GM12878 (cell line): ENCODE results near the gene RAPGEF1. TPM values are rescaled to one million over a fixed set of nuclear protein-coding genes. Genes with fewer than 3 reads are reported as not detected.

ENCODE experiments used
- ATAC-seq: fragments of 200-7000 bp; cut with Tn5 transposase; 3 replicates; pipeline ENCODE4 v1.9.1; 2020; ENCODE audit warnings: mild to moderate bottlenecking, moderate library complexity
- BruUV-seq: library from RNA; stranded (reverse); fragments of 400-500 nt; replicated peaks from 2 replicates; lab custom pipeline; 2021; lab: Mats Ljungman, UMichigan
- CTCF ChIA-PET: fragments of 300-600 bp; sonication (Branson Sonifier 250); formaldehyde crosslinking; extraction: SDS; loops from one replicate; lab custom pipeline; 2021; ENCODE audit warnings: inconsistent platforms; lab: Yijun Ruan, JAX
- POLR2A ChIA-PET: fragments of 350-600 bp; formaldehyde crosslinking; extraction: SDS; loops from one replicate; lab custom pipeline; 2021; ENCODE audit warnings: inconsistent platforms; lab: Charles Lee
- RAD21 ChIA-PET: fragments of 300-600 bp; sonication (Branson Sonifier 250); formaldehyde crosslinking; loops from one replicate; lab custom pipeline; 2023; ENCODE audit warnings: antibody characterized with exemption; ENCODE audit not compliant: unreplicated experiment; lab: Charles Lee
- SMC1A ChIA-PET: fragments of 300-600 bp; sonication (Branson Sonifier 250); formaldehyde crosslinking; loops from one replicate; lab custom pipeline; 2023; ENCODE audit not compliant: unreplicated experiment, uncharacterized antibody; lab: Charles Lee
- DNase-seq: peaks from one replicate; pipeline ENCODE4 v3.0.0-alpha.2; 2011; ENCODE audit warnings: low read depth, low spot score
- FAIRE-seq: peaks from 3 replicates; lab custom pipeline; 2011; peaks lifted over from hg19 to GRCh38; lab: Jason Lieb, UNC
- H2AFZ ChIP-seq: 2 replicates; pipeline ENCODE4 v1.6.0; 2011; ENCODE audit warnings: low read depth, low read length, control low read depth; ENCODE audit not compliant: control insufficient read depth
- H3K27ac ChIP-seq: 2 replicates; pipeline ENCODE4 v1.5.1; 2011; ENCODE audit warnings: control low read depth; ENCODE audit not compliant: control insufficient read depth, insufficient read depth
- H3K27me3 ChIP-seq, 2 experiments: replicated peaks in 1 of 2; 2 replicates each; pipeline versions ENCODE4 v1.6.0 to v1.6.1; 2011; ENCODE audit warnings: low read length in 1 of 2; ENCODE audit not compliant: control insufficient read depth in 2 of 2, insufficient read depth in 2 of 2
- H3K36me3 ChIP-seq, 2 experiments: 2 replicates each; pipeline ENCODE4 v1.5.1; 2011; ENCODE audit warnings: low read length in 1 of 2; ENCODE audit not compliant: control insufficient read depth in 2 of 2, insufficient read depth in 2 of 2
- H3K4me1 ChIP-seq: 2 replicates; pipeline ENCODE4 v1.6.1; 2011; ENCODE audit warnings: mild to moderate bottlenecking, low read length, moderate library complexity, mixed read lengths; ENCODE audit not compliant: control insufficient read depth, insufficient read depth
- H3K4me2 ChIP-seq: 2 replicates; pipeline ENCODE4 v1.6.0; 2011; ENCODE audit warnings: control low read depth; ENCODE audit not compliant: control insufficient read depth, insufficient read depth
- H3K4me3 ChIP-seq: fragments of 200-600 bp; sonication (generic); 2 replicates; pipeline ENCODE4 v1.5.1; 2016
- H3K79me2 ChIP-seq: 2 replicates; pipeline ENCODE4 v1.6.0; 2011; ENCODE audit warnings: low read length; ENCODE audit not compliant: control insufficient read depth, insufficient read depth
- H3K9ac ChIP-seq: 2 replicates; pipeline ENCODE4 v1.8.0; 2011; ENCODE audit warnings: low read length, control low read depth, mixed read lengths; ENCODE audit not compliant: control insufficient read depth, insufficient read depth
- H3K9me3 ChIP-seq: replicated peaks from 3 replicates; pipeline ENCODE4 v1.5.1; 2011; ENCODE audit warnings: mild to moderate bottlenecking, low read length; ENCODE audit not compliant: control insufficient read depth, insufficient read depth
- H4K20me1 ChIP-seq: 2 replicates; pipeline ENCODE4 v1.6.0; 2011; ENCODE audit not compliant: control insufficient read depth, insufficient read depth
- CBFB ChIP-seq: IDR thresholded peaks from 2 replicates; pipeline ENCODE4 v1.6.1; 2016; ENCODE audit warnings: antibody characterized with exemption, low read depth
- E2F4 ChIP-seq: IDR thresholded peaks from 2 replicates; pipeline ENCODE4 v1.6.1; 2012; ENCODE audit warnings: low read depth, low read length, improper control_type of control experiment
- E2F8 ChIP-seq: fragments of 450-650 bp; IDR thresholded peaks from 2 replicates; pipeline ENCODE4 v1.6.1; 2018; ENCODE audit warnings: mild to moderate bottlenecking, low read depth, moderate library complexity; ENCODE audit not compliant: partially characterized antibody
- HSF1 ChIP-seq: fragments of 150-350 bp; IDR thresholded peaks from 2 replicates; pipeline ENCODE4 v1.6.1; 2014; ENCODE audit warnings: mild to moderate bottlenecking, low read depth, low read length
- IRF4 ChIP-seq: IDR thresholded peaks from 2 replicates; pipeline ENCODE4 v1.6.1; 2011; ENCODE audit warnings: low read depth, low read length
- LARP7 ChIP-seq: fragments of 450-650 bp; IDR thresholded peaks from 2 replicates; pipeline ENCODE4 v1.6.1; 2017; ENCODE audit warnings: mild to moderate bottlenecking
- NFIC ChIP-seq: IDR thresholded peaks from 2 replicates; pipeline ENCODE4 v1.6.1; 2012; ENCODE audit warnings: low read depth, mild to moderate bottlenecking, inconsistent platforms, low read length, moderate library complexity
- POLR2AphosphoS5 ChIP-seq: IDR thresholded peaks from 2 replicates; pipeline ENCODE4 v1.6.1; 2011; ENCODE audit warnings: mild to moderate bottlenecking, low read length, inconsistent platforms
- SMAD5 ChIP-seq: IDR thresholded peaks from 2 replicates; pipeline ENCODE4 v1.6.1; 2016; ENCODE audit warnings: antibody characterized with exemption, low read depth
- TCF12 ChIP-seq: IDR thresholded peaks from 2 replicates; pipeline ENCODE4 v1.6.1; 2011; ENCODE audit warnings: low read depth, mild to moderate bottlenecking, low read length
- WGBS: methylation state at CpG from one replicate; pipeline ENCODE4 v1.1.6; 2016; ENCODE audit warnings: low lambda C conversion rate; ENCODE audit not compliant: insufficient replicate concordance, insufficient coverage; ENCODE audit errors: missing lambda C conversion rate; 5-methylcytosine and 5-hydroxymethylcytosine counted together
- in situ Hi-C: fragments of 300-500 bp; cut with MboI; formaldehyde crosslinking; loops from 9 replicates; pipeline ENCODE4 v1.14.3; 2018; ENCODE audit warnings: mixed read lengths
- intact Hi-C: fragments of 100-400 bp; cut with micrococcal nuclease; formaldehyde crosslinking; loops from one replicate; pipeline ENCODE4 v1.14.2; 2022; ENCODE audit not compliant: unreplicated experiment
- polyA plus RNA-seq, 11 experiments: library from polyadenylated mRNA; depleted of rRNA in 4 of 11; unstranded in 6 of 11; stranded (reverse) in 5 of 11; fragments of >200 nt; fragmentation: Nextera tagmentation in 4 of 11; fragmentation: Illumina TruSeq in 1 of 11; extraction: Ambion mirVana in 4 of 11; extraction: Trizol in 1 of 11; gene quantifications; 1 replicate in 1 of 11; 2 replicates in 10 of 11; pipeline versions ENCODE4 v1.2.1 to v1.2.3, GENCODE V29; 2011 to 2016; ENCODE audit warnings: inconsistent platforms in 2 of 11, missing spikeins in 2 of 11, low read depth in 1 of 11
- total RNA-seq, 4 experiments: library from RNA; depleted of rRNA in 3 of 4; stranded (reverse); fragments of >200 nt in 3 of 4; fragmentation: Illumina TruSeq in 1 of 4; extraction: Trizol in 1 of 4; gene quantifications; 2 replicates each; pipeline versions ENCODE4 v1.2.1 to v1.2.3, GENCODE V29; 2013 to 2021
- TF ChIP-seq, protein P1 (sequence below): fragments of 450-650 bp; formaldehyde crosslinking; IDR thresholded peaks from 2 replicates; pipeline ENCODE4 v1.5.0; 2022; ENCODE audit warnings: mild to moderate bottlenecking, missing genetic modification characterization

Gene RAPGEF1
- total and polyA plus RNA-seq, 10 of the 15 experiments (the other 5 are each of a cell fraction or from before 2014, with no cell fraction given), result 0.42 to 113 (median 45.9) TPM

DNA sequence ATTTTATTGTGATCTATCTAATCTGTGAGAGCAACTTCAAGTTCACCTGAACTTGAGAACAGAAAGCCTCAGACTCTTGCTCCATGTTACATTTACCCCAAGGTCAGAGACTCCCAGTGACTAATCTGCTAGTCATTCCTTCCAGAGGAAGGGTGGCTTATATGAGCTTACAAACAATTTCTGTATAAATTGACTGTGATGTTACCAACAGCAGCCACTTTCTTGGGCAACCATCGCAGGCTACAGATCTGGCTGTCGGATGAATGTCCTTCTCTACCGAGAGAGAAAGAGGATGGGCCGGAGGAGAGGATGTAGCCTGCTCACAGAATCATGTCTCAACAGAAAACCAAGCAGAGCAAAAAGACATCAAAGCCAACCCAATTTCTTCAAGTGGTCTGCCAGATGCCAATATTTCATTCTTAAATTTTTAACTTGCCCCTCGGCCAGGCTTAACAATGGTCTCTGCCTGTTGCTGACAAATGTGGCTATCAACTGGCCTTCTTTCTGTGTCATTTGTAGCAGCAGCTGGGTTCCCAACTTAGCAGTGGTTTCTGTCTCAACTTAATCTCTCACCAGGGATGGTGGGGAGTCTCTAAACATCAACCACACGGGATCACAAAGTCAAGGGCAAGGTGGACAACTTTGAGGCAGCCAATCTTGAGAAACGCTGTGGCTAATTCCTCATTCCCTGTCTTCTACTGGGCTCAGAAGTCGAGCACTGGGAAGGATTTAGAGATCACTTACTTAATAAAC lies 81.3 kb downstream of the RAPGEF1 start:
- Histone ChIP-seq H3K4me1 (peaks cover 61% of the 10 kb centered on the region), H3K9me3 (no peaks in the 10 kb centered on the region), H3K27me3 (no peaks in the 10 kb centered on the region), H3K4me3 (no peak overlapping the region), H3K27ac (peak overlapping the region; percentile 72), H3K9ac (0 out of 2 replicates have a peak overlapping the region, but pooled peaks have one; percentile 8), H3K4me2 (peak overlapping the region; percentile 71), H3K36me3 (peaks cover 3 to 8% of the 10 kb centered on the region in 2 experiments; a peak in 2 of 4 replicates), H4K20me1 (no peaks in the 10 kb centered on the region; the same call in 1 of the 2 replicates), H2AFZ (no peak overlapping the region)
- WGBS, result 9% methylated on average over 8 of the region's 8 CpGs
- no peak for FAIRE-seq
- in situ Hi-C loops (no loop called here), intact Hi-C loops (no loop called here)
- CTCF ChIA-PET, result interaction anchor here (0.6 to 1.5 kb wide), 5 partner anchors 20 to 307 kb away, joined by 3 to 4 read pairs (median 3); no protein-coding TSS in a partner anchor
- no peak for DNase-seq
- no TSS peak for BruUV-seq
- no peak for ATAC-seq
- TF ChIP-seq NFIC, result no peak
- TF ChIP-seq TCF12, result no peak
- TF ChIP-seq POLR2AphosphoS5, result no peak
- TF ChIP-seq, protein P1, sequence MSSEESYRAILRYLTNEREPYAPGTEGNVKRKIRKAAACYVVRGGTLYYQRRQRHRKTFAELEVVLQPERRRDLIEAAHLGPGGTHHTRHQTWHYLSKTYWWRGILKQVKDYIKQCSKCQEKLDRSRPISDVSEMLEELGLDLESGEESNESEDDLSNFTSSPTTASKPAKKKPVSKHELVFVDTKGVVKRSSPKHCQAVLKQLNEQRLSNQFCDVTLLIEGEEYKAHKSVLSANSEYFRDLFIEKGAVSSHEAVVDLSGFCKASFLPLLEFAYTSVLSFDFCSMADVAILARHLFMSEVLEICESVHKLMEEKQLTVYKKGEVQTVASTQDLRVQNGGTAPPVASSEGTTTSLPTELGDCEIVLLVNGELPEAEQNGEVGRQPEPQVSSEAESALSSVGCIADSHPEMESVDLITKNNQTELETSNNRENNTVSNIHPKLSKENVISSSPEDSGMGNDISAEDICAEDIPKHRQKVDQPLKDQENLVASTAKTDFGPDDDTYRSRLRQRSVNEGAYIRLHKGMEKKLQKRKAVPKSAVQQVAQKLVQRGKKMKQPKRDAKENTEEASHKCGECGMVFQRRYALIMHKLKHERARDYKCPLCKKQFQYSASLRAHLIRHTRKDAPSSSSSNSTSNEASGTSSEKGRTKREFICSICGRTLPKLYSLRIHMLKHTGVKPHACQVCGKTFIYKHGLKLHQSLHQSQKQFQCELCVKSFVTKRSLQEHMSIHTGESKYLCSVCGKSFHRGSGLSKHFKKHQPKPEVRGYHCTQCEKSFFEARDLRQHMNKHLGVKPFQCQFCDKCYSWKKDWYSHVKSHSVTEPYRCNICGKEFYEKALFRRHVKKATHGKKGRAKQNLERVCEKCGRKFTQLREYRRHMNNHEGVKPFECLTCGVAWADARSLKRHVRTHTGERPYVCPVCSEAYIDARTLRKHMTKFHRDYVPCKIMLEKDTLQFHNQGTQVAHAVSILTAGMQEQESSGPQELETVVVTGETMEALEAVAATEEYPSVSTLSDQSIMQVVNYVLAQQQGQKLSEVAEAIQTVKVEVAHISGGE (CRISPR knock-in tag), result no peak
- no peak for TF ChIP-seq LARP7
- TF ChIP-seq E2F8, result no peak
- TF ChIP-seq SMAD5, result no peak
- TF ChIP-seq IRF4, result no peak
- no peak for TF ChIP-seq E2F4
- no peak for TF ChIP-seq CBFB
- TF ChIP-seq HSF1, result no peak
- TF ChIP-seq, all 136 proteins: peak for 0
- RAD21 ChIA-PET, result interaction anchor here (1.4 to 3.1 kb wide), 3 partner anchors 20 to 74 kb away, joined by 5 to 8 read pairs (median 6); no protein-coding TSS in a partner anchor
- POLR2A ChIA-PET, result interaction anchor here (1.5 kb wide), 1 partner anchor 20 kb away, joined by 3 read pairs; no protein-coding TSS in a partner anchor
- SMC1A ChIA-PET, result interaction anchor here (0.9 to 2.7 kb wide), 16 partner anchors 9 to 81 kb away, joined by 3 to 15 read pairs (median 4); no protein-coding TSS in a partner anchor
- peaks cover 95% of the 10 kb centered on the region for H3K79me2 ChIP-seq
